Measurements from ENCODE around the gene ZNF581.

The ZNF581 gene

GRCh38 chr19:55643003-55643886, at the start of gene ZNF581:
ZNF581 (plus strand) TSS chr19:55643649; CDS start chr19:55644572, 923 bp downstream.
- DNase-seq = peak; percentile 91

- no peak for DNase-seq
Observed at GRCh38 chr19:55594996-55595545, 48.4 kb upstream of the ZNF581 start.

GRCh38 chr19:55596304-55596703, 47.1 kb upstream of the ZNF581 start:
- no peak for DNase-seq

GRCh38 chr19:55597501-55597921, 45.9 kb upstream of the ZNF581 start:
- DNase-seq = no peak

GRCh38 chr19:55598034-55598433, 45.4 kb upstream of the ZNF581 start:
- no peak for DNase-seq

- peak; percentile 97 for DNase-seq
Observed at GRCh38 chr19:55598719-55599467, 44.6 kb upstream of the ZNF581 start.

- peak; percentile 98 for DNase-seq
Observed at GRCh38 chr19:55599468-55599841, 44.0 kb upstream of the ZNF581 start, which contains the start of gene FIZ1. FIZ1 (minus strand) TSS chr19:55599517; CDS start chr19:55597865, 1,652 bp downstream.

GRCh38 chr19:55599842-55600661, 43.4 kb upstream of the ZNF581 start, which contains the start of gene ZNF524:
ZNF524 (plus strand) TSS chr19:55600288; CDS start chr19:55602113, 1,825 bp downstream.
- DNase-seq = peak; percentile 86

GRCh38 chr19:55600662-55601028, 42.8 kb upstream of the ZNF581 start:
- DNase-seq = no peak

- no peak for DNase-seq
Observed at GRCh38 chr19:55601084-55601483, 42.4 kb upstream of the ZNF581 start.

- DNase-seq = no peak
Observed at GRCh38 chr19:55602104-55603001, 41.1 kb upstream of the ZNF581 start.

- DNase-seq = no peak
Observed at GRCh38 chr19:55603115-55603514, 40.3 kb upstream of the ZNF581 start.

- no peak for DNase-seq
Observed at GRCh38 chr19:55603581-55604292, 39.7 kb upstream of the ZNF581 start.

GRCh38 chr19:55605207-55605636, 38.2 kb upstream of the ZNF581 start:
- DNase-seq = peak; percentile 100

- DNase-seq = peak; percentile 81
Observed at GRCh38 chr19:55605637-55606470, 37.6 kb upstream of the ZNF581 start, which contains the start of gene ZNF865. ZNF865 (plus strand) TSS chr19:55605647; CDS start chr19:55613619, 7,972 bp downstream.

- no peak for DNase-seq
Observed at GRCh38 chr19:55606471-55606787, 37.0 kb upstream of the ZNF581 start.

- DNase-seq = no peak
Observed at GRCh38 chr19:55606817-55607216, 36.6 kb upstream of the ZNF581 start.

GRCh38 chr19:55609326-55609725, 34.1 kb upstream of the ZNF581 start:
- no peak for DNase-seq

- no peak for DNase-seq
Observed at GRCh38 chr19:55611300-55611982, 32.0 kb upstream of the ZNF581 start.
